Endothelial cell of hepatic sinusoid (primary cell): Measurements from ENCODE around the gene SSR4.

Experiments used
- in situ Hi-C: cut with HindIII; loops from 2 replicates; pipeline ENCODE4 v1.10.0; 2017; ENCODE audit warnings: low sequenced_read_pairs

The SSR4 gene

DNA sequence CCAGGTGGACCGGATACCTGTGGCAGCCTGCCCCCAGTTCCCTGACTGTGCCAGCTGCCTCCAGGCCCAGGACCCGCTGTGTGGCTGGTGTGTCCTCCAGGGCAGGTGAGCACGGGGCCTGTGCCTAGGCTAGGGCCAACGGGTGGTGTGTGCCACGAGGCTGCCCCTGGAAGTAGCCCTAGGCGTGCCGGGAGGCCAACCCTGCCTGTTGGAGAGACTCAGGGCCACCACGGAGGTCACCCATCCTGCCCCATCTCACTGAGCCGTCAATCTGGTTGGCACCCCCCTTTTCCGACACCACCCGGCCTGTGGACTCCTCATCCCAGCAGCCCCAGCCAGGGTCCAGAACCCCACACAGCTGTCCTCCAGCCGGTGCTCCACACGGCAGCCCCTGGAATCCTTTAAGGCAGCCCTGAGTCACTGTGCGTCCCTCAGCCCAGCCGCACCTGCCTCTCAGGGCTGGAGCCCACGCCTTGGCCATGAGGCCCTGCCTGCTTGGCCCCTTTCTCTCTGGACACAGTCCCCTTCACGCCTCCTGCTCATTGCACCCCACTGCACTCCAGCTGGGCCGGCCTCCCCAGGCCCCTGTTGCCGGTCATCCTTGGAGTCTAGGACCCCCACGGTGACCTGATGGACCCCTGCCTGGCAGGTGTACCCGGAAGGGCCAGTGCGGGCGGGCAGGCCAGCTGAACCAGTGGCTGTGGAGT, 25.2 kb upstream of the SSR4 start:
- in situ Hi-C loops: no loop called here

GRCh38 chrX:153769865-153770600, 24.4 kb upstream of the SSR4 start:
- in situ Hi-C loops: no loop called here

GRCh38 chrX:153770601-153771414, 23.7 kb upstream of the SSR4 start:
- in situ Hi-C loops: no loop called here

DNA sequence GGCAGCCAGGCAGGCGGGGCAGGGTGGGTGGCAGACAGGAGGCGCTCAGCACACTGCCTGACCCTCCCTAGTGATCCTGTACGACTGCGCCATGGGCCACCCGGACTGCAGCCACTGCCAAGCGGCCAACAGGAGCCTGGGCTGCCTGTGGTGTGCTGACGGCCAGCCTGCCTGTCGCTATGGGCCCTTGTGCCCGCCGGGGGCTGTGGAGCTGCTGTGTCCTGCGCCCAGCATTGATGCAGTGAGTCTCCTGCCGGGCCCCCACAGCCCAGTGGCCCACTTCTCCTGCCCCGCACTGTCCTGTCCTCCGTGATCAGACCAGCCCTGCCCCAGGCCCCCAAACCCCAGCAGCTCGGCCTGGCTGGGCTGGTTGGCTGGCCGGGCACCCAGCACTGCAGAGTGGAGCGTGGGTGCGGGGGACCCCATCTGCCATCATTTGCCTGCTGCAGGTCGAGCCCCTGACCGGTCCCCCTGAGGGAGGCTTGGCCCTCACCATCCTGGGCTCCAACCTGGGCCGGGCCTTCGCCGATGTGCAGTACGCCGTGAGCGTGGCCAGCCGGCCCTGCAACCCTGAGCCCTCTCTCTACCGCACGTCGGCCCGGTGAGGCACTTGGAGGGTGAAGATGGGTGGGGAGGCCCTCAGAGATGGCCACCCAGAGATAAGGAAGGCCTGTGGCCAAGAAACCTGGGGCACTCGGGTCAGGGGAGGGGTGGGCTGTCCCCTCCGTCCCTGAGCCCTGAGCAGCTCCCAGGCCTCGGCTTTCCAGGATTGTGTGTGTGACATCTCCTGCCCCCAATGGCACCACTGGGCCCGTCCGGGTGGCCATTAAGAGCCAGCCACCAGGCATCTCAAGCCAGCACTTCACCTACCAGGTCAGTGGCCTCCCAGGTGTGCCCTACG, 22.8 kb upstream of the SSR4 start:
- in situ Hi-C loops: no loop called here

GRCh38 chrX:153772316-153773217, 21.9 kb upstream of the SSR4 start:
- in situ Hi-C loops: no loop called here

- in situ Hi-C loops: no loop called here
Measured at GRCh38 chrX:153773218-153773611, 21.3 kb upstream of the SSR4 start.

DNA sequence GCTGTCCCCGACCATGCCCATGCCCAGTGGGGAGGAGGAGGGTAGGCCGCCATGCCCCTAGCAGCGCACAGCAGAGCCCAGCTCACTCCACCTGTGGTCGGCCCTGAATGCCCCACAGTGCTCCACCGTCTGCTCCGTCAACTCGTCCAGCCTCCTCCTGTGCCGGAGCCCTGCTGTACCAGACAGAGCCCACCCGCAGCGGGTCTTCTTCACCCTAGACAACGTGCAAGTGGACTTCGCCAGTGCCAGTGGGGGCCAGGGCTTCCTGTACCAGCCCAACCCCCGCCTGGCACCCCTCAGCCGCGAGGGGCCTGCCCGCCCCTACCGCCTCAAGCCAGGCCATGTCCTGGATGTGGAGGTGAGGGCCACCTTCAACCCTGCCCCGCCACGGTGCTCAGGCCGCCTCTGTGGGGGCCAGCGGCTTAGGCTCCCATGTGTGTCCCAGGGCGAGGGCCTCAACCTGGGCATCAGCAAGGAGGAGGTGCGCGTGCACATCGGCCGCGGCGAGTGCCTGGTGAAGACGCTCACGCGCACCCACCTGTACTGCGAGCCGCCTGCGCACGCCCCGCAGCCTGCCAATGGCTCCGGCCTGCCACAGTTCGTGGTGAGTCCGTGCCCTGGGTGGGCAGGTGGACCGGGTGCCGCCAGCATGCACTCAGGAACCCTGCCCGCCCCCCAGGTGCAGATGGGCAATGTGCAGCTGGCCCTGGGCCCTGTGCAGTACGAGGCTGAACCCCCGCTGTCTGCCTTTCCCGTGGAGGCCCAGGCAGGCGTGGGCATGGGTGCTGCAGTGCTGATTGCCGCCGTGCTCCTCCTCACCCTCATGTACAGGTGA, 20.5 kb upstream of the SSR4 start:
- in situ Hi-C loops: no loop called here

- in situ Hi-C loops: no loop called here
Measured at GRCh38 chrX:153774576-153775292, 19.7 kb upstream of the SSR4 start.

DNA sequence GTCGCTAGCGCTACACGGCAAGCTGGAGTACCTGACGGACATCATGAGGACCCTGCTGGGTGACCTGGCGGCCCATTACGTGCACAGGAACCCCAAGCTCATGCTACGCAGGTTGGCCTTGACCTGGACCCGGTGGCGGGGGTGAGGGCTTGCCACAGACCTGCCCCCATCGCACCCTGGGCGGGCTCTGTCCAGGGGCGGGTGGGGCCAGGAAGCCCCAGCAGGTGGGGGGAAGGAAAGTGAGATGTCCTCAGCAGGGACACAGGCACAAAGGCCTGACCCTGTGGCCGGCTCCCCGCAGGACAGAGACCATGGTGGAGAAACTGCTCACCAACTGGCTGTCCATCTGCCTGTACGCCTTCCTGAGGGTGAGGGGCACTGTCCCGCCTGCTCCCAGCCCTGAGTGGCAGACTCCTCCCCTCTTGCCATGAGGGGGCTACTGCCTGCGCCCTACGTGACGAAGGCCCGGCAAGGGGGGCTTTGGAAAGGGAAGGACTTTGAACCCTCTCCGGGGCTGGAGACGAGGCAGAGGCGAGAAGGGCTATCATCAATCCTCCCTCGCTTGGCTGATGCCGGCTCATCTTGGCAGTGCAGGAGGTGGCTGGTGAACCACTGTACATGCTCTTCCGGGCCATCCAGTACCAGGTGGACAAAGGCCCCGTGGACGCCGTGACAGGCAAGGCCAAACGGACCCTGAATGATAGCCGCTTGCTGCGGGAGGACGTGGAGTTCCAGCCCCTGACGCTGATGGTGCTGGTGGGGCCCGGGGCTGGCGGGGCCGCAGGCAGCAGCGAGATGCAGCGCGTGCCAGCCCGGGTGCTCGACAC, 19.0 kb upstream of the SSR4 start:
- in situ Hi-C loops: no loop called here

DNA sequence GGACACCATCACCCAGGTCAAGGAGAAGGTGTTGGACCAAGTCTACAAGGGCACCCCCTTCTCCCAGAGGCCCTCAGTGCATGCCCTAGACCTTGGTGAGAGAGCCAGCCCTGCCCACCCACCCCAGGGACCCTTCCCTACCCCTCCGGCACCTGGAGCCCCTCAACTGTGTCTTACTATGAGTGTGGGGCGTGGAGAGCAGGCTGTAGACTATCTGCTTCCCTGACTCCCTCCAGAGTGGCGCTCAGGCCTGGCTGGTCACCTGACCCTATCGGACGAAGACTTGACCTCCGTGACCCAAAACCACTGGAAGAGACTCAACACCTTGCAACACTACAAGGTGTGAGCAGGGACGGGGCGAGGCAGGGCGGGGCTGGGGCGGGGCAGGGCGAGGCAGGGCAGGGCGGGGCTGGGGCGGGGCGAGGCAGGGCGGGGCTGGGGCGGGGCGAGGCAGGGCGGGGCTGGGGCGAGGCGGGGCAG, 18.3 kb upstream of the SSR4 start:
- in situ Hi-C loops: no loop called here

DNA sequence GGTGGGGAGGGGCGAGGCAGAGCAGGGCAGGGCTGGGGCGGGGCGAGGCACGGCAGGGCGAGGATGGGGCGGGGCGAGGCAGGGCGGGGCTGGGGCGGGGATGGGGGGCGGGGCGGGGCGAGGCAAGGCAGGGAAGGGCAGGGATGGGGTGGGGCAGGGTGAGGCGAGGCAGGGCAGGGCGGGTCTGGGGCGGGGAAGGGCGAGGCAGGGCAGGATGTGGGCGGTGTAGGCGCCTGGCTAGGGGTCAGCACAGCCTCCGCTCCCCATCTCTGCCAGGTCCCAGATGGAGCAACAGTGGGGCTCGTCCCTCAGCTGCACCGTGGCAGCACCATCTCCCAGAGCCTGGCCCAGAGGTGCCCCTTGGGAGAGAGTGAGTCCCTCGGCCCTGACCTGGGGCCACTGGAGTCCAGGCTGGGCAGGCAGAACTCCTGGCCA, 17.8 kb upstream of the SSR4 start:
- in situ Hi-C loops: no loop called here

- in situ Hi-C loops: no loop called here
Measured at GRCh38 chrX:153777261-153778090, 17.0 kb upstream of the SSR4 start.

GRCh38 chrX:153778181-153778580, 16.3 kb upstream of the SSR4 start:
- in situ Hi-C loops: no loop called here

- in situ Hi-C loops: no loop called here
Measured at GRCh38 chrX:153778684-153779101, 15.8 kb upstream of the SSR4 start.

GRCh38 chrX:153779891-153780677, 14.4 kb upstream of the SSR4 start:
- in situ Hi-C loops: no loop called here
